Dermis blood vessel endothelial cell (primary cell): ENCODE data around the gene VAPA. TPM values are rescaled to one million over a fixed set of nuclear protein-coding genes. Genes with fewer than 3 reads are reported as not detected.

Experiments
- DNase-seq: peaks from one replicate; pipeline ENCODE4 v3.0.0; 2010
- total RNA-seq: library from RNA; depleted of rRNA; stranded (reverse); fragments of >200 nt; gene quantifications from 2 replicates; pipeline ENCODE4 v1.2.3, GENCODE V29; 2014

Gene VAPA
- total RNA-seq, 1 donor from 2014 or later = 261 TPM

DNA sequence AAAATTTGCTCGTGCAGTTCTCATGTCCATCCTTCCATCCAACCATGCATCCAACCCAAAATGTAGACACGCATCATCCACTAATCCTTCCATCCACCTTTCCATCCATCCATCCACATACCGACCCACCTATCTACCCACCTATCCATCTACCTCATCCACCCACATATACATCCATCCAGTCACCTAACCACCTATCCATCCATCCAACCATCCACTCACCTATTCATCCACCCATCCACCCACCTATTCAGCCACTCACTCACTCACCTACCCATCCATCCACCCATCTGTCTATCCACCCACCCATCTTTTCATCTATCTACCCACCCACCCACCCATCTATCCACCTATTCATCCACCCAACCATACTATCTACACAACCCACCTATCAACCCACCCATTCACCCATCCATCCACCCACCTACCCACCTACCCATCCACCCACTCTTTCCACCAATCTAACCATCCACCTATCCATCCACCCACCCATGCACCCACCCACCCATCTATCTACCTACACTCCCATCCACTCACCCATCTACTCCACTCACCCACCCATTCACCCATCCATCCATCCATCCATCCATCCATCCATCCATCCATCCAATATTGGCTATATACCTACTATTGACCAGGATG lies 94.3 kb downstream of the VAPA start:
- DNase-seq = no peak

Other genes with a start within 250 kb of the VAPA start
- gene RAB31, start 205.7 kb upstream of the VAPA start, total RNA-seq = 27.2 and 44.3 TPM in 2 replicates
- gene TXNDC2, start 28.0 kb upstream of the VAPA start, total RNA-seq = 0.05 TPM in 1 of 2 replicates, not detected in the other